T-helper 2 cell treated with Interferon-gamma antibody and Interleukin-4, amounts not matched to agents 5 μg/mL and 100 μg/mL, for 36 hours (primary cell): Measurements from ENCODE around the gene INSR.

Experiments used
- DNase-seq: peaks from one replicate; pipeline ENCODE4 v3.0.0; 2021; ENCODE audit warnings: low spot score
- H3K27ac Mint-ChIP-seq: one replicate; pipeline ENCODE4 v1.8.0; 2021; ENCODE audit warnings: mild to moderate bottlenecking, mixed read lengths
- H3K27me3 Mint-ChIP-seq: one replicate; pipeline ENCODE4 v1.8.0; 2021; ENCODE audit warnings: low read depth, mixed read lengths
- H3K36me3 Mint-ChIP-seq: one replicate; pipeline ENCODE4 v1.8.0; 2021; ENCODE audit warnings: low read depth, mixed read lengths
- H3K4me1 Mint-ChIP-seq: one replicate; pipeline ENCODE4 v1.8.0; 2021; ENCODE audit warnings: low read depth, mixed read lengths
- H3K4me3 Mint-ChIP-seq: one replicate; pipeline ENCODE4 v1.8.0; 2022; ENCODE audit warnings: mild to moderate bottlenecking, moderate library complexity, mixed read lengths
- H3K9me3 Mint-ChIP-seq: one replicate; pipeline ENCODE4 v1.8.0; 2021; ENCODE audit warnings: mixed read lengths

The INSR gene

GRCh38 chr19:7280940-7281666, 13.1 kb downstream of the INSR start:
- Mint-ChIP-seq H3K9me3 (no peaks in the 10 kb centered on the region), H3K27ac (no peak overlapping the region), H3K4me1 (no peaks in the 10 kb centered on the region), H3K4me3 (no peak overlapping the region), H3K27me3 (no peaks in the 10 kb centered on the region), H3K36me3 (no peaks in the 10 kb centered on the region)
- DNase-seq: no peak

- Mint-ChIP-seq H3K36me3 (no peaks in the 10 kb centered on the region), H3K27me3 (no peaks in the 10 kb centered on the region), H3K4me1 (no peaks in the 10 kb centered on the region), H3K4me3 (no peak overlapping the region), H3K27ac (no peak overlapping the region), H3K9me3 (no peaks in the 10 kb centered on the region)
- no peak for DNase-seq
Observed at GRCh38 chr19:7272856-7273578, 21.2 kb downstream of the INSR start.

- Mint-ChIP-seq H3K4me1 (no peaks in the 10 kb centered on the region), H3K27ac (no peak overlapping the region), H3K4me3 (no peak overlapping the region), H3K27me3 (no peaks in the 10 kb centered on the region), H3K9me3 (no peaks in the 10 kb centered on the region), H3K36me3 (no peaks in the 10 kb centered on the region)
- no peak for DNase-seq
Observed at GRCh38 chr19:7268705-7269098, 25.5 kb downstream of the INSR start.

- no peaks in the 10 kb centered on the region for H3K27me3 Mint-ChIP-seq
- H3K27ac Mint-ChIP-seq: no peak overlapping the region
- H3K4me1 Mint-ChIP-seq: no peaks in the 10 kb centered on the region
- no peak for DNase-seq
- H3K4me3 Mint-ChIP-seq: no peak overlapping the region
- H3K36me3 Mint-ChIP-seq: no peaks in the 10 kb centered on the region
- no peaks in the 10 kb centered on the region for H3K9me3 Mint-ChIP-seq
Observed at GRCh38 chr19:7267792-7268704, 26.2 kb downstream of the INSR start.

GRCh38 chr19:7266832-7267231, 27.4 kb downstream of the INSR start:
- Mint-ChIP-seq H3K27ac (no peak overlapping the region), H3K4me1 (no peaks in the 10 kb centered on the region), H3K36me3 (no peaks in the 10 kb centered on the region), H3K9me3 (no peaks in the 10 kb centered on the region), H3K4me3 (no peak overlapping the region), H3K27me3 (no peaks in the 10 kb centered on the region)
- no peak for DNase-seq

GRCh38 chr19:7265963-7266362, 28.3 kb downstream of the INSR start:
- Mint-ChIP-seq H3K36me3 (no peaks in the 10 kb centered on the region), H3K27ac (no peak overlapping the region), H3K4me1 (no peaks in the 10 kb centered on the region), H3K27me3 (no peaks in the 10 kb centered on the region), H3K4me3 (no peak overlapping the region), H3K9me3 (no peaks in the 10 kb centered on the region)
- DNase-seq: no peak

GRCh38 chr19:7264858-7265257, 29.4 kb downstream of the INSR start:
- H3K4me3 Mint-ChIP-seq: no peak overlapping the region

GRCh38 chr19:7263521-7263920, 30.7 kb downstream of the INSR start:
- no peaks in the 10 kb centered on the region for H3K9me3 Mint-ChIP-seq
- DNase-seq: no peak
- no peaks in the 10 kb centered on the region for H3K27me3 Mint-ChIP-seq
- H3K27ac Mint-ChIP-seq: no peak overlapping the region
- no peaks in the 10 kb centered on the region for H3K36me3 Mint-ChIP-seq
- H3K4me1 Mint-ChIP-seq: no peaks in the 10 kb centered on the region
- no peak overlapping the region for H3K4me3 Mint-ChIP-seq

More at GRCh38 chr19:7264858-7265257, 29.4 kb downstream of the INSR start:
- Mint-ChIP-seq H3K4me1 (no peaks in the 10 kb centered on the region), H3K9me3 (no peaks in the 10 kb centered on the region), H3K27me3 (no peaks in the 10 kb centered on the region), H3K27ac (no peak overlapping the region), H3K36me3 (no peaks in the 10 kb centered on the region)
- no peak for DNase-seq

- no peaks in the 10 kb centered on the region for H3K27me3 Mint-ChIP-seq
- no peak overlapping the region for H3K4me3 Mint-ChIP-seq
- no peaks in the 10 kb centered on the region for H3K9me3 Mint-ChIP-seq
- H3K36me3 Mint-ChIP-seq: no peaks in the 10 kb centered on the region
- H3K27ac Mint-ChIP-seq: no peak overlapping the region
- no peaks in the 10 kb centered on the region for H3K4me1 Mint-ChIP-seq
- no peak for DNase-seq
Observed at GRCh38 chr19:7263066-7263465, 31.1 kb downstream of the INSR start.

GRCh38 chr19:7262470-7262869, 31.7 kb downstream of the INSR start:
- Mint-ChIP-seq H3K27me3 (no peaks in the 10 kb centered on the region), H3K27ac (no peak overlapping the region), H3K36me3 (no peaks in the 10 kb centered on the region), H3K9me3 (no peaks in the 10 kb centered on the region), H3K4me1 (no peaks in the 10 kb centered on the region), H3K4me3 (no peak overlapping the region)
- no peak for DNase-seq

- Mint-ChIP-seq H3K27ac (no peak overlapping the region), H3K4me1 (no peaks in the 10 kb centered on the region), H3K36me3 (no peaks in the 10 kb centered on the region), H3K27me3 (no peaks in the 10 kb centered on the region), H3K4me3 (no peak overlapping the region), H3K9me3 (no peaks in the 10 kb centered on the region)
- no peak for DNase-seq
Observed at GRCh38 chr19:7260161-7260560, 34.1 kb downstream of the INSR start.

GRCh38 chr19:7258840-7259395, 35.3 kb downstream of the INSR start:
- Mint-ChIP-seq H3K4me3 (no peak overlapping the region), H3K27ac (no peak overlapping the region), H3K27me3 (no peaks in the 10 kb centered on the region), H3K4me1 (no peaks in the 10 kb centered on the region), H3K9me3 (no peaks in the 10 kb centered on the region), H3K36me3 (no peaks in the 10 kb centered on the region)
- DNase-seq: no peak

GRCh38 chr19:7258041-7258839, 36.0 kb downstream of the INSR start:
- no peaks in the 10 kb centered on the region for H3K9me3 Mint-ChIP-seq
- H3K4me1 Mint-ChIP-seq: no peaks in the 10 kb centered on the region
- H3K27ac Mint-ChIP-seq: no peak overlapping the region
- H3K4me3 Mint-ChIP-seq: no peak overlapping the region
- no peaks in the 10 kb centered on the region for H3K36me3 Mint-ChIP-seq
- H3K27me3 Mint-ChIP-seq: no peaks in the 10 kb centered on the region
- DNase-seq: no peak
